DOHH2 (cell line): ENCODE data around the gene CYP2J2.

Experiments
- H3F3A ChIP-seq: fragments of 200-600 bp; sonication (generic), shearing (Covaris generic); 2 replicates; pipeline ENCODE4 v1.6.0; 2016; ENCODE audit warnings: antibody characterized with exemption, mild to moderate bottlenecking; ENCODE audit not compliant: control insufficient read depth, insufficient read depth
- H3K27ac ChIP-seq: fragments of 200-600 bp; sonication (generic); 2 replicates; pipeline ENCODE4 v1.5.1; 2014; ENCODE audit warnings: low read depth, mild to moderate bottlenecking, low read length, moderate library complexity
- H3K27me3 ChIP-seq: fragments of 200-600 bp; sonication (generic); 2 replicates; pipeline ENCODE4 v1.6.1; 2014; ENCODE audit warnings: mild to moderate bottlenecking, low read length, mixed read lengths; ENCODE audit not compliant: control insufficient read depth
- H3K36me3 ChIP-seq: fragments of 200-600 bp; sonication (generic); 2 replicates; pipeline ENCODE4 v1.6.1; 2014; ENCODE audit warnings: mild to moderate bottlenecking, low read length, moderate library complexity, mixed read lengths; ENCODE audit not compliant: control insufficient read depth
- H3K4me1 ChIP-seq: fragments of 200-600 bp; sonication (generic); 2 replicates; pipeline ENCODE4 v1.6.1; 2014; ENCODE audit warnings: mild to moderate bottlenecking, low read length, mixed read lengths; ENCODE audit not compliant: control insufficient read depth
- H3K4me2 ChIP-seq: fragments of 200-600 bp; sonication (generic); 2 replicates; pipeline ENCODE4 v1.6.0; 2014; ENCODE audit warnings: mild to moderate bottlenecking, low read length, moderate library complexity
- H3K4me3 ChIP-seq: fragments of 200-600 bp; sonication (generic); 2 replicates; pipeline ENCODE4 v1.5.1; 2014; ENCODE audit warnings: mild to moderate bottlenecking, low read length, mixed read lengths
- H3K79me2 ChIP-seq: fragments of 200-600 bp; sonication (generic); 2 replicates; pipeline ENCODE4 v1.6.1; 2014; ENCODE audit warnings: mild to moderate bottlenecking, low read length, mixed read lengths; ENCODE audit not compliant: control insufficient read depth
- H3K9me2 ChIP-seq: fragments of 200-600 bp; sonication (generic); replicated peaks from 2 replicates; pipeline ENCODE4 v1.6.1; 2014; ENCODE audit warnings: mild to moderate bottlenecking, low read length, mixed read lengths; ENCODE audit not compliant: control insufficient read depth
- H3K9me3 ChIP-seq: fragments of 200-600 bp; sonication (generic); 2 replicates; pipeline ENCODE4 v1.6.1; 2014; ENCODE audit warnings: antibody characterized with exemption, low read length, mixed read lengths; ENCODE audit not compliant: control insufficient read depth, insufficient read depth
- H4K20me1 ChIP-seq: fragments of 200-600 bp; sonication (generic); 2 replicates; pipeline ENCODE4 v1.6.0; 2014; ENCODE audit warnings: low read depth, mild to moderate bottlenecking, antibody characterized with exemption, low read length, moderate library complexity; ENCODE audit not compliant: control insufficient read depth, insufficient read depth
- EZH2phosphoT487 ChIP-seq: fragments of 200-600 bp; sonication (generic); IDR thresholded peaks from 2 replicates; pipeline ENCODE4 v1.6.1; 2017; ENCODE audit warnings: borderline replicate concordance, mild to moderate bottlenecking, antibody characterized with exemption, low read length, moderate library complexity, mixed read lengths
- TF ChIP-seq, protein P1 (sequence below): fragments of 200-600 bp; sonication (generic); IDR thresholded peaks from one replicate; pipeline ENCODE4 v1.5.1; 2014; ENCODE audit warnings: antibody characterized with exemption, mild to moderate bottlenecking, low read depth, low read length; ENCODE audit not compliant: poor library complexity, severe bottlenecking

CYP2J2 gene, protein sequence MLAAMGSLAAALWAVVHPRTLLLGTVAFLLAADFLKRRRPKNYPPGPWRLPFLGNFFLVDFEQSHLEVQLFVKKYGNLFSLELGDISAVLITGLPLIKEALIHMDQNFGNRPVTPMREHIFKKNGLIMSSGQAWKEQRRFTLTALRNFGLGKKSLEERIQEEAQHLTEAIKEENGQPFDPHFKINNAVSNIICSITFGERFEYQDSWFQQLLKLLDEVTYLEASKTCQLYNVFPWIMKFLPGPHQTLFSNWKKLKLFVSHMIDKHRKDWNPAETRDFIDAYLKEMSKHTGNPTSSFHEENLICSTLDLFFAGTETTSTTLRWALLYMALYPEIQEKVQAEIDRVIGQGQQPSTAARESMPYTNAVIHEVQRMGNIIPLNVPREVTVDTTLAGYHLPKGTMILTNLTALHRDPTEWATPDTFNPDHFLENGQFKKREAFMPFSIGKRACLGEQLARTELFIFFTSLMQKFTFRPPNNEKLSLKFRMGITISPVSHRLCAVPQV

DNA sequence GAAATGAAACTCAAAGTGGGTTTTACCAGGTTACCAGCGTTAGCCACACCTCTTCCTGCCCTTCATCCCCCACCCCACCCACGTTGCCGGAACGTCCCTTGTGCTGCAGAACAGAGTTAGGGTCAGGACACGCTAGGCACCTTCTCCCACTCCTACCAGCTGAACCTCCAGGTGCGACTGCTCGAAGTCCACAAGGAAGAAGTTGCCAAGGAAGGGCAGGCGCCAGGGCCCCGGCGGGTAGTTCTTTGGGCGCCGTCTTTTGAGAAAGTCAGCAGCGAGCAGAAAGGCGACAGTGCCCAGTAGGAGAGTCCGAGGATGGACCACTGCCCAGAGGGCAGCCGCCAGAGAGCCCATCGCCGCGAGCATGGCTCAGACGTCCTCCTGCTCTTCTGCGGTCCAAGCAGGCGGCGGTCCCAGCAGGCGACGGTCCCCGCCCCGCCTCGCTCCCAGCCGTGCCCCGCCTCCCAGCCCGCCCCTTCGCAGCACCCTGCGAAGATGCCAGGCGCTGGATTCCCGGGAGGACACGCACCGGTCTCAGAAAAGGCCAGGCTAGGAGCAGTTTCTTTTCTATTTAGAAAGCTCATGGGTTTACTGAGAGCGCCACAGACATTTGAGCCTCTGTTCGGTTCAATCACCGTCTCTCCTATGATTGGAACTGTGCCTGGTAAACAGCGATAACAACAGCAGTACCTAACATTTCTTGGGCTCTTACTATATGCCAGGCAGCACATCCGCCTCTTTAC, at the start of gene CYP2J2:
CYP2J2 (minus strand) TSS at position 393 of the 743 bp plus-strand sequence; CDS start at position 366, 27 bp downstream.
- no peak within 1 kb of the TSS for H3K27ac ChIP-seq
- H3K9me3 ChIP-seq: no peaks in the 10 kb centered on the region
- no peak within 1 kb of the TSS for H3K4me3 ChIP-seq
- TF ChIP-seq EZH2phosphoT487: no peak
- TF ChIP-seq, protein P1, sequence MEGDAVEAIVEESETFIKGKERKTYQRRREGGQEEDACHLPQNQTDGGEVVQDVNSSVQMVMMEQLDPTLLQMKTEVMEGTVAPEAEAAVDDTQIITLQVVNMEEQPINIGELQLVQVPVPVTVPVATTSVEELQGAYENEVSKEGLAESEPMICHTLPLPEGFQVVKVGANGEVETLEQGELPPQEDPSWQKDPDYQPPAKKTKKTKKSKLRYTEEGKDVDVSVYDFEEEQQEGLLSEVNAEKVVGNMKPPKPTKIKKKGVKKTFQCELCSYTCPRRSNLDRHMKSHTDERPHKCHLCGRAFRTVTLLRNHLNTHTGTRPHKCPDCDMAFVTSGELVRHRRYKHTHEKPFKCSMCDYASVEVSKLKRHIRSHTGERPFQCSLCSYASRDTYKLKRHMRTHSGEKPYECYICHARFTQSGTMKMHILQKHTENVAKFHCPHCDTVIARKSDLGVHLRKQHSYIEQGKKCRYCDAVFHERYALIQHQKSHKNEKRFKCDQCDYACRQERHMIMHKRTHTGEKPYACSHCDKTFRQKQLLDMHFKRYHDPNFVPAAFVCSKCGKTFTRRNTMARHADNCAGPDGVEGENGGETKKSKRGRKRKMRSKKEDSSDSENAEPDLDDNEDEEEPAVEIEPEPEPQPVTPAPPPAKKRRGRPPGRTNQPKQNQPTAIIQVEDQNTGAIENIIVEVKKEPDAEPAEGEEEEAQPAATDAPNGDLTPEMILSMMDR: no peak
- no peaks in the 10 kb centered on the region for H4K20me1 ChIP-seq
- no peaks in the 10 kb centered on the region for H3K27me3 ChIP-seq
- H3K4me1 ChIP-seq: no peaks in the 10 kb centered on the region
- no peaks in the 10 kb centered on the region for H3K79me2 ChIP-seq
- H3K4me2 ChIP-seq: no peak within 1 kb of the TSS
- no peaks in the 10 kb centered on the region for H3K9me2 ChIP-seq
- H3K36me3 ChIP-seq: no peaks in the 10 kb centered on the region
- no peaks in the 10 kb centered on the region for H3F3A ChIP-seq

DNA sequence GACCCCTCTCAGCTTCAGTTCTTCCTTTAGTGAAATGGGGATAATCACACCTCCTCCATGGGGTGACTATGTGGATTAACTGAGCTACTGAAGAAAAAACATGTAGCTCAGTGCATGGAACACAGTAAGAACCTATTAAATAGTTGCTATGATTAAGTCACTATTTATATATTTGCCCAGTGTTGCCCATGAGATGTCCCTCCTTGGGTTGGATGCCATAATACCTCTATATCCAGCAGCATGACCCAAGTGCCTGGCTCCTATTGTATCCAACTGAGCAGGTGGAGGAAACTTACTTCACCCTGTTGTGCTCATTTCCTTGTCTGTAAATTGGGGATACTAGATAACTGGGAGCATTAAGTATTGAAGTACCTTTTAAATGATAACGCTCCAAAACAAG, 47.1 kb upstream of the CYP2J2 start:
- H3K27ac ChIP-seq: no peak overlapping the region
- H3K9me3 ChIP-seq: no peaks in the 10 kb centered on the region
- no peaks in the 10 kb centered on the region for H3K79me2 ChIP-seq
- H3K27me3 ChIP-seq: no peaks in the 10 kb centered on the region
- no peaks in the 10 kb centered on the region for H3F3A ChIP-seq
- H3K4me2 ChIP-seq: no peak overlapping the region
- H3K4me1 ChIP-seq: no peaks in the 10 kb centered on the region
- no peak overlapping the region for H3K4me3 ChIP-seq
- no peaks in the 10 kb centered on the region for H3K9me2 ChIP-seq
- TF ChIP-seq, protein P1: no peak
- no peak for TF ChIP-seq EZH2phosphoT487
- no peaks in the 10 kb centered on the region for H4K20me1 ChIP-seq
- H3K36me3 ChIP-seq: no peaks in the 10 kb centered on the region

DNA sequence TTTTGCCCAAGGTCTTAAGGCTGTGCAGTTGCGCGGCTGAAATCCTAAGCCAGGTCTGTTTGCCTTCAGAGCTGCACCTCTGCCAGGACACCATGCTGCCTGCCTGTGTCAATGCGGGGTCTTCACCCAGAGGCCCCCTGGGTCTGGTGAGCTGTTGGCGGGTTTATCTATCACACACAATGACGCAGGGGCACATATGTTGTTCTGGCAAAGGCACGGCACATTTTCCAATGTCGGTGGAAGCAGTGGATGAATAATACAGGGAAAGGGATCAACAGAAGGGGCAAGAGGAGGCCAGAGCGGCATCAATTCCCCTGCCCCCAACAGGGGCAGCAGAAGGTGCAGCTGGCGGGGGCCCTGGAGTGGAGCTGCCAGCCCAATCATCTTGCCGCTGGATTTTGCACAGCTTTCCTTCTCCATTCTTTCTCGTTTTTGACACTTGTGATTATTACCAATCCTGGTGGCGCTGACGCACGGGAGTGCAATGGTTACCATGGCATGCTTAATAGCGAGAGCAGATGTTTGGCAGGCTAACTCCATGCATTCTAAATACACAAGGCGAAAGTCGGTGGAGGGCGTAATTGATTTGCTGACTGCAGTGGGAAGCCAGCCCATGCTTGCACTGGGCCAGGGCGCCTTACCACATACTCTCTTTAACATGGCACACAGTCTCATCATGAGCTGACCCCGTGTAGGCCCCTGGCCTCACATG, 45.8 kb upstream of the CYP2J2 start:
- H3K4me3 ChIP-seq: no peak overlapping the region

More for the DNA sequence above, 45.8 kb upstream of the CYP2J2 start:
- no peaks in the 10 kb centered on the region for H4K20me1 ChIP-seq
- H3K4me2 ChIP-seq: no peak overlapping the region
- no peaks in the 10 kb centered on the region for H3K4me1 ChIP-seq
- TF ChIP-seq, protein P1: no peak
- TF ChIP-seq EZH2phosphoT487: no peak
- H3K27ac ChIP-seq: no peak overlapping the region
- no peaks in the 10 kb centered on the region for H3K9me2 ChIP-seq
- H3F3A ChIP-seq: no peaks in the 10 kb centered on the region
- no peaks in the 10 kb centered on the region for H3K9me3 ChIP-seq
- H3K79me2 ChIP-seq: no peaks in the 10 kb centered on the region
- H3K27me3 ChIP-seq: no peaks in the 10 kb centered on the region
- H3K36me3 ChIP-seq: no peaks in the 10 kb centered on the region
